ENCODE measurements around the gene C2CD2. TPM values are rescaled to one million over a fixed set of nuclear protein-coding genes. Genes with fewer than 3 reads are reported as not detected.

The C2CD2 gene
- polyA plus RNA-seq, 1 of the 3 experiments (the other 2 are of a cell fraction): 9.7 TPM

DNA sequence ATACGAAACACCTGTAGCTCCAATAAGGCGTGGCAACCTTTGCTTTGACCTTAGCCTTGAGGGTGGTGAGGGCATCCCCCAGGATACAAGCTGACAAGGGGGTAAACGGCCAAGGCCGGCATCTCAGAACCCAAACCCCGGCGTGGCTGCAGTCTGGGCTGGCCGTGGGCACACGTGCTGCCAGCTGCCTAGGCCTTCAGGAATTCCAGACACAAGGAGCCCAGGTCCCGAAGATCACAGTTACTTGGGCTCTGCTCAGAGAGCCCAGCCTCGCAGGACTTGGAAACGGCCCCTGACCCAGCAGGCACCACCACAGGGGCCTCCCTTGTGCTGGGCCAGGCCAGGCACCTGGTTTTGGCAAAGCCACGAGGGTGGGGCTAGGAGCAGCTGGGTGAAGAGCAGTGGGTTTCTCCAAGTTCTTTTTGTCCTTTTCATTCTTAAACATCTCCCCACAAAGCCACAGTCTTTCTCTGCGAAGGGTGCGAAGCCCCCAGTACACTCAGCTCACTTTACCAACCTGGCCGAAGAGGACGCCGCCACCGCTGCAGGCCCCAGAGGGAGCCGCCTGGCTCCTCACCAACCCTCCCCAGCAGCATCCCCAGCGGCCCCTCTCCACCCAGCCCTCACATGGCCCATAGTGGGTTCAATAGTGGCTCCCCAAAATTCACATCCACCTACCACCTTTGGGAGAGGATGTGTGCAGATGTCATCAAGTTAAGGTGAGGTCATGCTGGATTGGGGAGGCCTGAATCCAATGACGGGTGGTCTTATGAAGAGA, 101.5 kb downstream of the C2CD2 start:
- DNase-seq: no peak
- POLR2A ChIA-PET: no interaction called here
- Histone ChIP-seq H3K4me3 (ENCODE audit: low read depth in 2 of 2, low read length in 1 of 2) (no peak overlapping the region), H3K9ac (no peak overlapping the region), H3F3A (replicated peaks; ENCODE audit: insufficient read depth) (no peaks in the 10 kb centered on the region), H3K4me2 (no peak overlapping the region), H3K36me3 (replicated peaks in 1 of 2; ENCODE audit: control insufficient read depth in 1 of 2, insufficient read depth in 2 of 2, low read length in 1 of 2) (peaks cover 0 to 23% of the 10 kb centered on the region in 2 experiments), H3K9me2 (no peaks in the 10 kb centered on the region), H3K27me3 (ENCODE audit: insufficient read depth) (no peaks in the 10 kb centered on the region), H2AFZ (ENCODE audit: low read depth) (no peak overlapping the region), H3K4me1 (ENCODE audit: control insufficient read depth in 1 of 2, insufficient read depth in 2 of 2, low read depth in 1 of 2, low read length in 1 of 2) (no peaks in the 10 kb centered on the region), H3K9me3 (no peaks in the 10 kb centered on the region), H4K20me1 (ENCODE audit: insufficient read depth) (no peaks in the 10 kb centered on the region), H3K27ac (ENCODE audit: low read depth in 2 of 2, low read length in 1 of 2) (no peak overlapping the region), H3K79me2 (ENCODE audit: insufficient read depth) (no peaks in the 10 kb centered on the region)
- TF ChIP-seq, protein P1, sequence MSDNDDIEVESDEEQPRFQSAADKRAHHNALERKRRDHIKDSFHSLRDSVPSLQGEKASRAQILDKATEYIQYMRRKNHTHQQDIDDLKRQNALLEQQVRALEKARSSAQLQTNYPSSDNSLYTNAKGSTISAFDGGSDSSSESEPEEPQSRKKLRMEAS (IDR thresholded peaks at IDR 0.05; ENCODE audit: low read depth): no peak
- TF ChIP-seq FOXJ3 (CRISPR knock-in tag; IDR thresholded peaks at IDR 0.05) (no peak), JUND (IDR thresholded peaks at IDR 0.05) (no peak), SIN3A (IDR thresholded peaks at IDR 0.05; ENCODE audit: borderline replicate concordance, low read depth, low read length) (no peak), GABPA (IDR thresholded peaks at IDR 0.05; ENCODE audit: low read depth) (no peak), GATA2 (CRISPR knock-in tag; IDR thresholded peaks at IDR 0.05) (no peak)
- 96% methylated on average over 12 of the region's 21 CpGs for WGBS (ENCODE audit: low lambda C conversion rate)
- CTCF ChIA-PET: interaction anchor here (1.1 to 1.7 kb wide), 2 partner anchors 15 to 36 kb away, joined by 3 to 4 read pairs; no protein-coding TSS in a partner anchor

GRCh38 chr21:41851090-41851790, 102.6 kb downstream of the C2CD2 start:
- H4K20me1 ChIP-seq (ENCODE audit: insufficient read depth): no peaks in the 10 kb centered on the region
- H3K9ac ChIP-seq: no peak overlapping the region
- ChIA-PET CTCF (interaction anchor here (1.1 to 1.2 kb wide), 2 partner anchors 12 to 35 kb away, joined by 3 read pairs; no protein-coding TSS in a partner anchor), POLR2A (no interaction called here)
- H3K9me3 ChIP-seq: no peaks in the 10 kb centered on the region
- H3F3A ChIP-seq (replicated peaks; ENCODE audit: insufficient read depth): no peaks in the 10 kb centered on the region
- H3K4me3 ChIP-seq (ENCODE audit: low read depth in 2 of 2, low read length in 1 of 2): no peak overlapping the region
- DNase-seq: no peak
- H3K4me1 ChIP-seq (ENCODE audit: control insufficient read depth in 1 of 2, insufficient read depth in 2 of 2, low read depth in 1 of 2, low read length in 1 of 2): no peaks in the 10 kb centered on the region
- H2AFZ ChIP-seq (ENCODE audit: low read depth): no peak overlapping the region
- no peak for TF ChIP-seq POLR2AphosphoS5 (IDR thresholded peaks at IDR 0.05; ENCODE audit: low read depth, low read length)
- TF ChIP-seq, protein P2, sequence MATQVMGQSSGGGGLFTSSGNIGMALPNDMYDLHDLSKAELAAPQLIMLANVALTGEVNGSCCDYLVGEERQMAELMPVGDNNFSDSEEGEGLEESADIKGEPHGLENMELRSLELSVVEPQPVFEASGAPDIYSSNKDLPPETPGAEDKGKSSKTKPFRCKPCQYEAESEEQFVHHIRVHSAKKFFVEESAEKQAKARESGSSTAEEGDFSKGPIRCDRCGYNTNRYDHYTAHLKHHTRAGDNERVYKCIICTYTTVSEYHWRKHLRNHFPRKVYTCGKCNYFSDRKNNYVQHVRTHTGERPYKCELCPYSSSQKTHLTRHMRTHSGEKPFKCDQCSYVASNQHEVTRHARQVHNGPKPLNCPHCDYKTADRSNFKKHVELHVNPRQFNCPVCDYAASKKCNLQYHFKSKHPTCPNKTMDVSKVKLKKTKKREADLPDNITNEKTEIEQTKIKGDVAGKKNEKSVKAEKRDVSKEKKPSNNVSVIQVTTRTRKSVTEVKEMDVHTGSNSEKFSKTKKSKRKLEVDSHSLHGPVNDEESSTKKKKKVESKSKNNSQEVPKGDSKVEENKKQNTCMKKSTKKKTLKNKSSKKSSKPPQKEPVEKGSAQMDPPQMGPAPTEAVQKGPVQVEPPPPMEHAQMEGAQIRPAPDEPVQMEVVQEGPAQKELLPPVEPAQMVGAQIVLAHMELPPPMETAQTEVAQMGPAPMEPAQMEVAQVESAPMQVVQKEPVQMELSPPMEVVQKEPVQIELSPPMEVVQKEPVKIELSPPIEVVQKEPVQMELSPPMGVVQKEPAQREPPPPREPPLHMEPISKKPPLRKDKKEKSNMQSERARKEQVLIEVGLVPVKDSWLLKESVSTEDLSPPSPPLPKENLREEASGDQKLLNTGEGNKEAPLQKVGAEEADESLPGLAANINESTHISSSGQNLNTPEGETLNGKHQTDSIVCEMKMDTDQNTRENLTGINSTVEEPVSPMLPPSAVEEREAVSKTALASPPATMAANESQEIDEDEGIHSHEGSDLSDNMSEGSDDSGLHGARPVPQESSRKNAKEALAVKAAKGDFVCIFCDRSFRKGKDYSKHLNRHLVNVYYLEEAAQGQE (IDR thresholded peaks at IDR 0.05; ENCODE audit: low read depth, low read length): no peak
- no peak for TF ChIP-seq SIN3A (IDR thresholded peaks at IDR 0.05; ENCODE audit: borderline replicate concordance, low read depth, low read length)
- TF ChIP-seq RFX5 (IDR thresholded peaks at IDR 0.05; ENCODE audit: low read length): no peak
- no peak for TF ChIP-seq GABPA (IDR thresholded peaks at IDR 0.05; ENCODE audit: low read depth)
- TF ChIP-seq, protein P1 (IDR thresholded peaks at IDR 0.05; ENCODE audit: low read depth): no peak
- no peak for TF ChIP-seq YY1 (IDR thresholded peaks at IDR 0.05; ENCODE audit: low read depth)
- H3K36me3 ChIP-seq (replicated peaks in 1 of 2; ENCODE audit: control insufficient read depth in 1 of 2, insufficient read depth in 2 of 2, low read length in 1 of 2): peaks cover 0 to 14% of the 10 kb centered on the region in 2 experiments
- WGBS (ENCODE audit: low lambda C conversion rate): 92% methylated on average over 14 of the region's 23 CpGs
- H3K4me2 ChIP-seq: no peak overlapping the region
- H3K79me2 ChIP-seq (ENCODE audit: insufficient read depth): no peaks in the 10 kb centered on the region
- no peaks in the 10 kb centered on the region for H3K27me3 ChIP-seq (ENCODE audit: insufficient read depth)
- no peaks in the 10 kb centered on the region for H3K9me2 ChIP-seq
- H3K27ac ChIP-seq (ENCODE audit: low read depth in 2 of 2, low read length in 1 of 2): no peak overlapping the region
